Osteoblast (primary cell): Measurements from ENCODE around the gene TCF7L2. TPM values are rescaled to one million over a fixed set of nuclear protein-coding genes. Genes with fewer than 3 reads are reported as not detected.

Source experiments
- DNase-seq: peaks from one replicate; pipeline ENCODE4 v3.0.0; 2011; ENCODE audit warnings: low spot score, mixed read lengths; ENCODE audit not compliant: insufficient read length; ENCODE audit errors: missing footprints
- H2AFZ ChIP-seq: 2 replicates; pipeline ENCODE4 v1.6.0; 2011; ENCODE audit warnings: mild to moderate bottlenecking, low read length
- H3K27ac ChIP-seq: 2 replicates; pipeline ENCODE4 v1.5.1; 2011; ENCODE audit warnings: mild to moderate bottlenecking, low read depth, low read length, moderate library complexity
- H3K27me3 ChIP-seq: 2 replicates; pipeline ENCODE4 v1.6.0; 2012; ENCODE audit warnings: mild to moderate bottlenecking, control low read depth, inconsistent platforms, low read length, moderate library complexity; ENCODE audit not compliant: insufficient read depth
- H3K36me3 ChIP-seq: 2 replicates; pipeline ENCODE4 v1.5.1; 2011; ENCODE audit warnings: mild to moderate bottlenecking, low read length, control low read depth, moderate library complexity; ENCODE audit not compliant: insufficient read depth
- H3K4me1 ChIP-seq: 2 replicates; pipeline ENCODE4 v1.5.1; 2011; ENCODE audit warnings: mild to moderate bottlenecking, low read length, control low read depth, moderate library complexity; ENCODE audit not compliant: insufficient read depth
- H3K4me2 ChIP-seq: 2 replicates; pipeline ENCODE4 v1.6.0; 2011; ENCODE audit warnings: mild to moderate bottlenecking, low read length; ENCODE audit not compliant: insufficient read depth
- H3K4me3 ChIP-seq: fragments of 200-600 bp; sonication (generic); 3 replicates; pipeline ENCODE4 v1.5.1; 2012; ENCODE audit warnings: mild to moderate bottlenecking, low read length, inconsistent platforms; ENCODE audit not compliant: insufficient read depth
- H3K79me2 ChIP-seq: 2 replicates; pipeline ENCODE4 v1.6.0; 2012; ENCODE audit warnings: mild to moderate bottlenecking, low read length, control low read depth, inconsistent platforms; ENCODE audit not compliant: insufficient read depth
- H3K9me3 ChIP-seq: 2 replicates; pipeline ENCODE4 v1.5.1; 2011; ENCODE audit warnings: low read depth, low read length, control low read depth
- H4K20me1 ChIP-seq: 2 replicates; pipeline ENCODE4 v1.6.0; 2012; ENCODE audit warnings: mild to moderate bottlenecking, low read length, control low read depth; ENCODE audit not compliant: insufficient read depth
- CTCF ChIP-seq: IDR thresholded peaks from 2 replicates; pipeline ENCODE4 v1.5.1; 2011; ENCODE audit warnings: mild to moderate bottlenecking, low read depth, low read length, moderate library complexity; ENCODE audit errors: extremely low read depth
- total RNA-seq: library from RNA; depleted of rRNA; stranded (reverse); fragments of >200 nt; gene quantifications from 2 replicates; pipeline ENCODE4 v1.2.3, GENCODE V29; 2012

Gene TCF7L2
- total RNA-seq, 1 donor: 9.0 TPM

DNA sequence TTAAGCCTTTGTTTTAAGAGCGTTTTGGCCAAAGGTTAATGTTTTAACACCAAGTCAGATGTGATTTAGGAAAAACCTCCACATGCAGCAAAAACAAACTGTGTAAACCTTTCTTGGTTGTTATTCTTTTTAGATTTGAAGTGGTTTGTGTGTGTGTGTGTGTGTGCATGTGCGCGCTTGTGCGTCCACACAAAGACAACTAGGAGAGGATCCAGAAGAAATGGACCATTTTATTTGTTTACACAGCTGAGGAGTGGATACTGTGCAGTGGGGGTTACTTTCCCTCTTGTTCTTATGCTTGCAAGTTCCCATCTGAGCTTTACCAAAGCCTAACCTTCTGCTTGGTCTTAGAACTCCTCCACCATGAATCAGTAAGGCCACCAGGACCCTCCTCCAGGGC is 20.0 kb downstream of the TCF7L2 start:
- Histone ChIP-seq H3K4me1 (peaks cover 14% of the 10 kb centered on the region), H3K27ac (no peak overlapping the region), H3K4me3 (no peak overlapping the region), H3K36me3 (peaks cover 13% of the 10 kb centered on the region), H3K79me2 (peaks cover 54% of the 10 kb centered on the region), H3K27me3 (no peaks in the 10 kb centered on the region), H3K4me2 (no peak overlapping the region), H4K20me1 (peaks cover 46% of the 10 kb centered on the region), H2AFZ (no peak overlapping the region), H3K9me3 (no peaks in the 10 kb centered on the region)
- DNase-seq: no peak
- TF ChIP-seq CTCF: no peak

- no peak overlapping the region for H3K4me3 ChIP-seq
- no peaks in the 10 kb centered on the region for H3K4me1 ChIP-seq
- H3K9me3 ChIP-seq: no peaks in the 10 kb centered on the region
- no peak for TF ChIP-seq CTCF
- no peak overlapping the region for H2AFZ ChIP-seq
- no peak overlapping the region for H3K4me2 ChIP-seq
- no peak for DNase-seq
- peaks cover 47% of the 10 kb centered on the region for H4K20me1 ChIP-seq
- peaks cover 11% of the 10 kb centered on the region for H3K36me3 ChIP-seq
- H3K79me2 ChIP-seq: peaks cover 55% of the 10 kb centered on the region
- no peaks in the 10 kb centered on the region for H3K27me3 ChIP-seq
- no peak overlapping the region for H3K27ac ChIP-seq
Measured at GRCh38 chr10:112972606-112973005, 22.6 kb downstream of the TCF7L2 start.

GRCh38 chr10:112973046-112973445 is 23.0 kb downstream of the TCF7L2 start:
- H3K4me1 ChIP-seq: no peaks in the 10 kb centered on the region

GRCh38 chr10:112973805-112974204 is 23.8 kb downstream of the TCF7L2 start:
- Histone ChIP-seq H3K27me3 (no peaks in the 10 kb centered on the region), H3K4me2 (no peak overlapping the region), H2AFZ (no peak overlapping the region), H3K27ac (no peak overlapping the region), H3K9me3 (no peaks in the 10 kb centered on the region), H4K20me1 (peaks cover 50% of the 10 kb centered on the region), H3K4me3 (no peak overlapping the region), H3K79me2 (peaks cover 55% of the 10 kb centered on the region), H3K4me1 (no peaks in the 10 kb centered on the region), H3K36me3 (peaks cover 11% of the 10 kb centered on the region)
- no peak for TF ChIP-seq CTCF
- DNase-seq: no peak

More at GRCh38 chr10:112973046-112973445, 23.0 kb downstream of the TCF7L2 start:
- no peak for TF ChIP-seq CTCF
- Histone ChIP-seq H4K20me1 (peaks cover 51% of the 10 kb centered on the region), H3K4me2 (no peak overlapping the region), H2AFZ (no peak overlapping the region), H3K36me3 (peaks cover 11% of the 10 kb centered on the region), H3K27me3 (no peaks in the 10 kb centered on the region), H3K4me3 (no peak overlapping the region), H3K27ac (no peak overlapping the region), H3K79me2 (peaks cover 56% of the 10 kb centered on the region), H3K9me3 (no peaks in the 10 kb centered on the region)
- DNase-seq: no peak
